ENCODE measurements around the gene NWD2.

GRCh38 chr4:37452952-37453280 is 208.4 kb downstream of the NWD2 start:
- TF ChIP-seq ZNF324 (tag by site-specific recombination; IDR thresholded peaks at IDR 0.05), result no peak
- TF ChIP-seq ZNF707 (tag by site-specific recombination; IDR thresholded peaks at IDR 0.05), result no peak
- TF ChIP-seq CTCF (tag by site-specific recombination; IDR thresholded peaks at IDR 0.05), result no peak
- no peak for TF ChIP-seq PATZ1 (tag by site-specific recombination; IDR thresholded peaks at IDR 0.05)
- no peak for TF ChIP-seq KLF16 (tag by site-specific recombination; IDR thresholded peaks at IDR 0.05)
- TF ChIP-seq ZNF350 (tag by site-specific recombination; IDR thresholded peaks at IDR 0.05), result no peak
- no peak for TF ChIP-seq KLF7 (tag by site-specific recombination; IDR thresholded peaks at IDR 0.05; ENCODE audit: borderline replicate concordance)
- no peak for TF ChIP-seq SCRT2 (tag by site-specific recombination; IDR thresholded peaks at IDR 0.05)
- TF ChIP-seq YY1 (tag by site-specific recombination; IDR thresholded peaks at IDR 0.05), result no peak
- TF ChIP-seq BCL11A (tag by site-specific recombination; IDR thresholded peaks at IDR 0.05; ENCODE audit: low read depth), result no peak
- TF ChIP-seq ZNF211 (tag by site-specific recombination; IDR thresholded peaks at IDR 0.05; ENCODE audit: low read depth), result no peak
- TF ChIP-seq MYNN (tag by site-specific recombination; IDR thresholded peaks at IDR 0.05; ENCODE audit: borderline replicate concordance), result no peak
- TF ChIP-seq ZNF121 (tag by site-specific recombination; IDR thresholded peaks at IDR 0.05), result no peak
